ENCODE measurements around the gene PRXL2B.
"Not testable (repeated sequence)": the region's sequence is repeated elsewhere in the genome, so short reads cannot be mapped to it uniquely, and the experiment has no call there.

PRXL2B gene, protein sequence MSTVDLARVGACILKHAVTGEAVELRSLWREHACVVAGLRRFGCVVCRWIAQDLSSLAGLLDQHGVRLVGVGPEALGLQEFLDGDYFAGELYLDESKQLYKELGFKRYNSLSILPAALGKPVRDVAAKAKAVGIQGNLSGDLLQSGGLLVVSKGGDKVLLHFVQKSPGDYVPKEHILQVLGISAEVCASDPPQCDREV

DNA sequence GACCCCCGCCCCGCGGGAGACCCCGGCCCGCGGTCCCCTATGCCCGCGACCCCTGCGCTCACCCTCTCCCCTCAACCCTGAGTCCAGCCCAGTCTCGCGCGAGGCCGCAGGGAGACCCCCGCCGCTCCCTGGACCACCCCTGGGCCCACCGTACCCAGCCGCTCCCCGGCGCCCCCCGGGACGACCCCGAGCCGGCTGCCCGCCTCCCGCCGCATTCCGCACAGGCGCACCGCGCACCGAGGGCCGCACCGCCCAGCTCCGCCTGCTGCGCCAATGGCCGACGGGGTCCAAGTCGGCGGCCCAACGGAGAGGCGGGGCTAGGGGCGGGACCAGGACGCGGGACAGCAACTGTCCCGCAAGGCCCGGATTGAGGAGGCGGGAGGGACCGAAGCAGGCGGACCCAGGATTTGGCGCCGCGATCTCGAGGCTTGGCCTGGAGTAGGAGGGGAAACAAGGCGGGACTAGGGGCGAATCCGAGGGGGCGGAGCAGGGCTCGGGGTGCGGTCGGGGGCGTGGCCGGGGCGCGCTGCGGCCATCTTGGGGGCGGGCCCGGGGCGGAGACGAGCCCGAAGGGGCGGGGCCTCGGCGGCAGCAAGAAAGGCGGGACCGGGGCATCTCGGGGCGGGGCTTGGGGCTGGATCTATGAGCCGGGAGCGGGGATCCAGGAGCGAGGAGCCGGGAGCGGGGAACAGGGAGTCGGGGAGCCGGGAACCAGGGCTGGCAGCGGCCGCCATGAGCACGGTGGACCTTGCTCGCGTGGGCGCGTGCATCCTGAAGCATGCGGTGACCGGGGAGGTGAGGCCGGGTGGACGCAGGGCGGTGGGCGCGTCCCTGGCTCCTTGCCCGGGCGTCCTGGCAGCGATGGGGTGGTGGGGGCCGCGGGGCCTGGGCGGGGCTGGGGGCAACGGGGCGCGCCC, at the start of gene PRXL2B:
PRXL2B (plus strand) TSS at position 624 of the 917 bp plus-strand sequence; CDS start at position 733, 109 bp downstream.
- peak; percentile 99 for DNase-seq

DNA sequence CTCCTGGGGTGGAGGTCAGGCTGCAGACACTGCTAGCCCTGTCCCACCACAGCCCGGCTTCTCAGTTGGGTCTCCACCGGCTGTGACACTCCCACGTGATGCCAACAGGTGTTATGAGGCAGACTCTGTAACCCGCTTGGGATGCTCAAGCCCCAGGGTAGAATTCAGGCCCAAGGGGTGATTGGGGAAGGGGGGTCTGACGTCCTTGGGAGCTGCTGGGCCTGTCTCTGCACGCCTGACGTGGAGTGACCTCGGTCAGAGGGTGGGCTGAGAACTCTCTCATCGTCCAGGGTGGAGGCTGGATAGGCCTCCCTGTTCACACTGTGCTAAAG, 48.8 kb upstream of the PRXL2B start:
- no peak for DNase-seq

DNA sequence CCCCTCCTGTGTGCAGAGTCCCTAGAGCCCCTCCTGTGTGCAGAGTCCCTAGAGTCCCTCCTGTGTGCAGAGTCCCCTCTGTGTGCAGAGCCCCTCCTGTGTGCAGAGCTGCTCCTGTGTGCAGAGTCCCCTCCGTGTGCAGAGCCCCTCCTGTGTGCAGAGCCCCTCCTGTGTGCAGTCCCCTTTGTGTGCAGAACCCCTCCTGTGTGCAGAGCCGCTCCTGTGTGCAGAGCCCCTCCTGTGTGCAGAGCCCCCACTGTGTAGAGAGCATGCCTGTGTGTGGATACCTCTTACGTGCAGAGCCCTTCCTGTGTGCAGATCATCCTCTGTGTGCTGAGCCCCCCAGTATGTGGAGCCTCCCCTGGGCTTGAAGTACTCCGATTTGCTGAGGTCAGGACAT, 48.2 kb upstream of the PRXL2B start:
- no peak for DNase-seq

DNA sequence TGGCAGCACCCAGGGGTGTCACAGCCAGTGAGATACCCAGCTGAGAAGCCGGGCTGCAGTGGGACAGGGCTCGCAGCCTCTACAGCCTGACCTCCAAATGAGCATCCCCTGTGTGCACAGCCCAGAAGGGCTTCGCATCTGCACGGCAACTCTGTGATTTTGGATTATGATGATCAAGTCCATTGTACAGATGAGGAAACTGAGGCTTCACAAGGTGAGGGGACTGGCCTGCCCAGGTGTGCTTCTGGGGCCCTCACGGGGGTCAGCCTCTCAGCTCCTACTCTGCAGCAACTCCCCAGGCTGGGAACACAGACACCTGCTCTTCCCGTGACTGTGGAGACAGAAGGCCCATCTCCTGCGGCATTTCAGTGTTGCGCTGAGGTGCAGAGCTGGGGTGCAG, 47.7 kb upstream of the PRXL2B start:
- DNase-seq: no peak

DNA sequence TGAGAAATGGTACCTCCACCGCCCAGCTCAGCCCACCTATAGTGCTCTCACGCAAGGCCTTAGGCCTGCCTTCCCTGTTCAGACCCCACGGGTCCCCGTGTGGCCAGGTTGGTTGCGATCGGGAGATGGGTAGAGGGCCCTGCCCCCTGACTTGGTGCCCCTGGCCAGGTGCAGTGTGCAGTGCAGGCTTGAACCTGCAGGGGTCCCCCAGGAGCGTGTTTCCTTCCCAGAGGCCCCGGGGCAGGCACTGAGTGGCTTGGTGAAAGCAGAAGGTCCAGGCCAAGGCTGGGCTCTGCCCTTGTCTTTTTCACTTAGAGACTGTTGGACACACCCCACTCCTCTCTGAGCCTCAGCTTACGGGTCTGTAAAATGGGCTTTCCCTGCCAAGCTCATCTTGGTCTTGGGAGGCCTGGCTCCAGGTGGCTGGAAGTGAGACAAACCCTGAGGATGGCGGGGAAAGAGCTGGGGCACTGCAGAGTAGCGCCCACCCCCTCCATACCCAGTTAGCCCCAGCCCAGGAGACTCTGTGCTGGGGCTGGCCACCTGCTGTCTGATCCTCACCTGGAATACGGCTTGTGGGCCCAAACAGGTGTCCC, 47.2 kb upstream of the PRXL2B start:
- DNase-seq: no peak

DNA sequence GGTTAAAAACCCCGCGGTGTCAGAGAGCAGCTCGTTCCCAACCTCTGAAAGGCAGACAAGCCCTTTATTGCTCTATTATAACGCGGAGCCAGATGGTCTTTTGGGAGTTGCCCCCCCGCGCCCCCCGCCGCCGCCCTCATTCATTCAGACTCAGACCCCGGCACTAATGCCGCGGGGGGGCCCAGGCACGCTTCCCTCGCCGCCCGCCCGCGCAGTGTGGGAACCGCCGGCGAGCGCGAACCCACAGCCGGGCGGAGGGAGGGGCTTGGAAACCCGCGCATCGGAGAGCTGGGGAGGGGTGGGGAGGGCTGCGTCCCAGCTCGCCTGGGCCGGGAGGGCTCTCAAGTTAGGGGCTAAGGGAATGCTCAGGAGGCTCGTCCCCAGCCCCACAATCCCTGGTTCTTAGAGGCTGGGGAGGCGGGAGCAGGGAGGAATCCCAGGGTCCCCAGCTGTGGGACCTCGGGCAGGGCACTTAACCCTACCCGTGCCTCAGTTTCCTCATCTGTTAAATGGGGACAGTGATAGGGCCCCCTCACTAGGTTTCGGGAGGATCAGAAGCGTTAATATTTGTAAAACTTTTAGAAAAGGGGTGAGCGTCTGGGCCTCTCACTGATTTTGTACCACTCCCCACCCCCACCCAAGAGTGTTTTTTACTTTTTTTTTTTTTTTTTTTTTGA, 45.6 kb upstream of the PRXL2B start:
- DNase-seq: peak; percentile 33

DNA sequence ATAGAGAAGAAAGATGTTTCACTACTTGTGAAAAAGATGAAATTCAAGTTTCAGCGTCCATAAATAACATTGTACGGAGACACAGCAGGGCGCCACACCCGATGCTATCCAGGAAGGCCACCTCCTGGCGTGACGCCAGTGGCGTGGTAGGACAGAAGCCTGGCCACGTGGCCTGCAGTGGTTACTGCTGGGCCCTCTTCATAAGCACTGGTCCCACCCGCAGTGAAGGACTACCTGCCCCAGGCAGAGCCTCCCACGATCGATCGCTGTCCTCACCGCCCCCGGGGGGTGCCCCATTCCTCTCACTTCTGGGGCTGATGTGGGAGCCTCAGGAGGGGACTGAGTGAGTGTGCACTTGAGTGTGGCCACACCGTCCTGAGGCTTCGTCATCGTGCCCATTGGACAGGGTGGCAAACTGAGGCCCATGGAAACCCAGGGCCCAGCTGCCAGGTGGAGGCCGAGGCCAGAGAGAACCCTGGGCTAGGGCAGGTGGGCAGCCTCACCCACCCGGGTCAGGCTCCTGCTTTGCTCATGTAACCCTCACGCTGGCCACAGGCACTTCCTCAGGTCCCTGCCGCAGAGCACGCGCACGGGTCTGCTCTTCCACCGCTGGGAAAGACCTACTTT, 44.8 kb upstream of the PRXL2B start:
- no peak for DNase-seq

DNA sequence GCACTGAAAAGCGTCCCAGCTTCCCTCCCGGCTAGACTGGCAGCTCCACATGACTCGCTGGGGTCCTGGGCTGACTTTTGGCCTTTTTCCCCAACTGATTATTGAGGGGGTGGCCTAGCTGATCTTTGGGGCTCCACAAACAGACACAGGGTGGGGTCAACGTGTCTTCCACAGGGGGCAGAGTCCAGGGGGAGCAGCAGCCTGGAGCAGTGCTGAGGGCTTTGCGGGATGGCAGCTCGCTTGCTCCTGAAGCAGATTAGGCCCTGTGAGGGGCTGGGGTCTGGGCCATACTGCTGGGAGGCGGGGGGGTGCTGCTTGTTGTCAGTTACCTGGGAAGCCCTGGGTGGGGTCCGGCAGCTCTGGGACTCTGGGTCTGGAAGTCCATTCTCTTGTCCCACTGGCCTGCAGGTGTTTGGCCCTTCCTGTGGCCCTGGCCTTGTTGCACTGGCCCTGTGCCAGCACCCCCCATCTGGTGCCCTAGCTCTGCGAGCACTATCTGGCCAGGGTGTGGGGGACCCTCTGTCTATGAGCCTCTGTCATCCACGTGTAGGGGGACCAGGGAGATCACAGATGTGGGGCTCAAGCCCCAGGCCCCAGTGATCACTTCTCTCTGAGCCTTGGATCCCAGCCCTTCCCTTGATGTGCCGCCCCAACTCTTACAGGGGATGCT, 44.2 kb upstream of the PRXL2B start:
- no peak for DNase-seq

DNA sequence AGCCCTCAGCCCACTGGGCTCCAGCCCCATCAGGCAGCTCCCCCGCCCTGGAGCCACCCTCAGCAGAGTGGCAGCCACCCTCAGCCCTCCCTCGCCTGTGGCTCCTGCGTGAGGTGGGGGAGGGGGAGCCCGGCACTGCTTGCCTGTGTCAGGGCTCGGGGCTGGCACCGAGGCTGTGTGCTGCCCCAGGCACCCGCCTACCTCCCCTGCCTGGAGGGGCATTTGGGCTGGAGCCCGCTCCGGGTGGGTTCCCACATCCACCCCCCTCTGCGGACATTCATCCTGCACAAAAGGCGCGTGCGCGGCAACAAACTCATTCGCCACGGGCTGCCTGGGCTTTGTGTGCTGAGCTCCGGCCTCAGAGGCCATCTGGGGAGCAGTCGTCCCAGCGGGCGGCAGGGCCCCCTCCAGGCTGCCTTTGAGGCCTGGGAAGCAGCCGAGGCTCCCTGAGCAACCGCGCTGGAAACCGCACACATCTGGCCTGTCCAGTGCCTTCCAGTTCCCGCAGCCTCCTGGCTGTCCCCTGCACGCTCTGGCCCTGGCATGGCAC, 43.0 kb upstream of the PRXL2B start:
- DNase-seq: no peak

DNA sequence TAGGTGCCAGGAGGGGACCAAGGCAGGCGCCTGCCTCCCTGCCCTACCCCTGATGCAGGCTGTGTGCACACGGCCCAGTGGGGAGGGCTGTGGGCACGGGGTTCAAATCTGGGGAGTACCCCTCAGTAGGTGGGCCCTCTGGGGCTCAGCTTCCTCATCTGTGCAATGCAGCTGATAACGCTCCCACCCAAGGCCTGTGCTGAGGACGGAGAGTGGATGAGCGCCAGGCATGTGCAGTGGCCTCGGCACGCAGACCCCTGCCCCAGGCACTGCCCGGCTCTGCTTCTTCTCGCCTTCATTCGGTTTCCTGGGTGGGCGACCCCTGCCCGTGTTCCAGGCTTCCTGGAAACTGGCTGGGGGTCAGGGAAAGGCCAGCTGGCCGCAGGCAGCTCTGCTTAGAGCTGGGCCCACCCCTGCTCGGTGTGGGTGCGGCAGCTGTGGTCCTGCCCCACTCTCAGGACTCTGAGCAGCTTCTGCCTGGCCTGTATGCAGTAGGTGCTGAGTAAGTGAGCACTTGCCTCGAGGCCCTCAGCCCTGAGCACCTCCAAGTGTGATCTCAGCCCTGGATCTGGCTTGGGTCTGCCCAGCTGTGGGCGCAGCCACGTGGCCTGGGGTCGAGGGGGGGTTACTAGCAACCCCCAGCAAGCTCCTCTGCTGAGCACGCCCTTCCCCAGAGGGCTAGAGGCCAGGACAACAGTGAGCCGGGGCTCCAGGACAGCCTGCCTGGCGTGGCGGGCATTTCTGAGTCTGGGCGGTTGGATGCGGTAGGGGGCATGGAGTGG, 42.3 kb upstream of the PRXL2B start:
- DNase-seq: no peak

DNA sequence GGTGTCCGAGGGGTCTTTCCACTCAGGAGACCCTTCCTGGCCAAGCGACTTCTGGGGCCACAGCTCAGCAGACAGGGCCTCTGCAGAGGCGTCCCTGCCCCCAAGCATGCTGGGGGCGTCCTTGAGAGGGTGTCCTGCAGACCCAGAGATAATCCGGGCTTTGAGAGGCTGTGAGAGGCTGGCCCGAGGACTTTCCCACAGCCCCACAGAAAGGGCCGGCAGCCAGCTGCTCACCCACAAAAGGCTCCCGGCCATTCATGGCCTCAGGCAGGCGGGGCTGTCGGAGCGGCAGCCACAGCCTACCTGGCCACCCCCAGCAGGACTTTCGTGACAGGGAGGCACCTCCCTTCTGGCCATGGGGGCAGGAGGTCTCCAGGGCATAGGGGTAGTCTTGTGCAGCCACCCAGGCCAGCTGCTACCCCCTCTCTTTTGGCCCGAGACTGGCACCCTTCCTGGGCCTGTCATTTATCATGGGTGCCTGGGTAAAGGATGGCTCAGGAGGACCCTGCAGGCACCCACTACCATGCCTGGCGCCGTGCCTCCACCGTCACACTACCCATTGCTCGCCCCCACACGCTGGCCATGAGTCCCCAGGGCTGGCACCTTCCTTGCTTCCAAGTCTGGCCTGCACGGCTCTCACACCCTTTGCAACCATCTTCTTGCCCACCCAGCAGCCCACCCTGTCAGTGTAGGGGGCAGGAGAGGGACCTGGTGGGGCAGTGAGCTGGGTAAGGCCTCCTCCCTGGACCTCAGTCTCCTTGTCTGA, 41.5 kb upstream of the PRXL2B start:
- no peak for DNase-seq

DNA sequence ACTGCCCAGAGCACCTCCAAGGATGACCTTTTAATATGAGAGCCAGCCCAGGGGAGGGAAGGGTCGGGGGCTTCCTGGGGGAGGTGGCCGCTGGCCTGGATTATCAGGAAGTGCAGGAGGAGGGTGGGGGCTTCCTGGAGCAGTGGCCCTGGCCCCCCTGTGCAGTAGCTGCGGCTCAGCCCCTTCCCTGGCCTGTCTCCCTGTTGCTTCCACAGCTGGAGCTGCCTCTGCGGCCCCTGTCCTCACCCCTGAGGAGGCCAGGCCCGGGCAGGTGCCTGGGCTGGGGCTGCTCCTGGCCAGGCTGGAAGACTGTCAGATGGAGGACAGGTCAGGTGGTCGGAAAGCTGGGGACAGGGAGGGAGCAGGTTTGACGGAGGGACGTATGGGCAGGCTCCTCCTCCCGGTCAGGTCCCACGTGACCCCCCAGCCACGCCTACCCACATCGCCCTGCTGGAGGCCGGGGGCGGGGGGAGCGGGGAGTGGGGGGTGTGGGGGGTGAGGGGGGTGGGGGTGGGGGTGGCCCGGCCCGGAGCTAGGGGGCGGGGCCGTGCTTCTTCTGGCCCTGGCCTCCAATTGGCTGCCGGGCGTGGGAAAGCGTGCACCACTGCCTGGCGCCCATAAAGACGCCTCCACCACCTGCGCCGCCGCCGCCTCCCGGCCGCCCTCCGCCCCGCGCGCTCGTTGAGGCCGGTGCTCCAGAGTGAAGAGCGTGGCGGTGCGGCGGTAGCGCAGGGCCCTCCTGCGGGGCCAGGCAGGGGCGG, 40.6 kb upstream of the PRXL2B start:
- DNase-seq: peak; percentile 80

DNA sequence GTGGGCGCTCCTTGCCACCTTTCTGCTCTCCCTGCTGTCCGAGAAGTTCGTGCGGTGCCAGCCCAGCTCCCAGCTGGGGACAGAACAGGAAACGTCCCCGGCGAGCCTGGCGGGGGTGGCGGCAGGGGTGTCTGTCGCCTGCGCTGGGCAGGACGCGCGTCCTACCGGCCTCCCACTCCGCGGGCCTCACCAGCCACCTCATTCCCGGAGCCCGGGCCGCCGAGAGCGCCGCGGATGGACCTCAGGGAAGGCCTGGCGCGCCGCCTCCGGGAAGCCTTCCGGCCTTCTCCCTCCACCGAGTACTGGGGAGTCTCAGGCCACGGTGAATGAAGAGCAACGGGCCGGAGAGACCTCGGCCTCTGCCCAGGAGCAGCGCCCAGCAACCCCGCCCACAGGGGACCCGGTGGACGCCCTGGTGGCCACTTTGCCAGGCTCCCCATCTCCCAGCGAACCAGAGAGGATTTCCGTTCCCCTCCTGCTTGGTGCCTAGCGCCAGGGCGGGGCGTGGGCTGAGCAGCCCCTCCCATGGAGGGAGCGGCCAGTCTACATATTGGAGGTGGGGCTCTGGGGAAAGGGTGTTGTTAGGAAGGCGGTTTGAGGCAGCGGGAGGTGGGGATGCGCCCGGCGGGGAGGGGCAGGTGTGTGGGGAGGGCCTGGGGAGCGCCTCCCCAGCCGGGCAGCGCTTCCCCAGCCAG, 39.9 kb upstream of the PRXL2B start:
- DNase-seq: peak; percentile 72

DNA sequence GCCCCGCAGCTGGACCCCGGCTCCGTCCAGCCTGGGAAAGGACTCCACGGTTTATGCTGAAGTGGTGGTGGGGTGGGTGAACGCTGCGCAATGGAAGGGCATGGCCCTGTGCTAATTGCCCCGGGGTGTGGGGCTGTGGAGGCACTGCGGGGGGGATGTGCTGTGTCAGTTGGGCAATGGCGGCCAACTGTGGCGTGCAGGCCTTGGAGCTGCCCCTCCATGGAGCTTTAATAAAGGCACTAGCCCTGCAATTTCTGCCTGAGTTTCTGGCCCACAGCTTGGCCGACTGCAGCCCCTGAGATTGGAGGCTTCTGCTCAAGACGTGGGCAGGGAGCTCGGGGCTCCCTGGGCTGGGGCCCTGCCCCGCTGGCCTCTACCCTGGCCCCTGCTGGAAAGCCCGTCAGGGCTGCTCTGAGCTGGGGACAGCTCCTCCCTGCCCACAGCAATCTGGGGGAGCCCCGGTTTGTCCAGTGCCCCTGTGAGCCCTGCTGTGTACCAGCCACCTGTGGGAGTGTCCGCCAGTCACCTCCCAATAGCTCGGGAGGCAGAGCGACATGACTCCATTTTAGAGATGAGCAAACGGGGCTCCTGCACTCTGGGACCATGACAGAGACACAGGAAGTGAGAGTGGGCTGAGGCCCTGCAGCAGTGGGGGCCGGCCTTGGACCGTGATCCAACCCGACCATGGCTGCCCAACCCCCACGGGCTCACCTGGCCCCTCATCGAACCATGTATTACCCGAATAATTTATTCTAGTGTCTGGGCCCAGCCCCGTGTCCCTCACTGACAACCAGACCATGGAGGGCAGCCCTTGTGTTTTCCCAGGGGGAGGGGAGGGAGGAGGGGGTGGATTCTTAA, 39.1 kb upstream of the PRXL2B start:
- DNase-seq: peak; percentile 34

DNA sequence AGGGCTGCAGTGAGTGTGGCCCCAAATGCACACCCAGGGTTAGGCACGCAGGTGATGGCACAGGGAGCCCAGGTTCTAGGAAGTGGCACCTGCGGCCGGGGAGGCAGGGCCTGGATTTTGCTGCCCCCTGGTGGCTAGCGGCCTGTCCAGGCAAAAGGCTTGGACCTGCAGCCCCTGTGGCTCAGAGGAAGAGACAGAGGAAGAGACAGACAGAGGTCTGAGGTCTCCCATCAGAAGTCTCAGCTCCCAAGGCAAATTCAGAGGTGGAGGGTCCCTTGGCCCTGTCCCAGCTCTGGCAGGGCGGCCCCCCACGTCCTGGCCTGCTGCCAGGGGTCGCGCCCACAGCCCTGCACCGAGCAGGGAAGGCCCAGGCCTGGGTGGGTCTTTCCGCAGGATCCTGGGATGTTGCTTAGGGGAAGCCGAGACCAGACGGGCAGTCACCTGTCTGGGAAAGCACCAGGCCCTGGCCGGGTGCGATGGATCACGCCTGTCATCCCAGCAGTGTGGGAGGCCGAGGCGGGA, 38.4 kb upstream of the PRXL2B start:
- peak; percentile 84 for DNase-seq

DNA sequence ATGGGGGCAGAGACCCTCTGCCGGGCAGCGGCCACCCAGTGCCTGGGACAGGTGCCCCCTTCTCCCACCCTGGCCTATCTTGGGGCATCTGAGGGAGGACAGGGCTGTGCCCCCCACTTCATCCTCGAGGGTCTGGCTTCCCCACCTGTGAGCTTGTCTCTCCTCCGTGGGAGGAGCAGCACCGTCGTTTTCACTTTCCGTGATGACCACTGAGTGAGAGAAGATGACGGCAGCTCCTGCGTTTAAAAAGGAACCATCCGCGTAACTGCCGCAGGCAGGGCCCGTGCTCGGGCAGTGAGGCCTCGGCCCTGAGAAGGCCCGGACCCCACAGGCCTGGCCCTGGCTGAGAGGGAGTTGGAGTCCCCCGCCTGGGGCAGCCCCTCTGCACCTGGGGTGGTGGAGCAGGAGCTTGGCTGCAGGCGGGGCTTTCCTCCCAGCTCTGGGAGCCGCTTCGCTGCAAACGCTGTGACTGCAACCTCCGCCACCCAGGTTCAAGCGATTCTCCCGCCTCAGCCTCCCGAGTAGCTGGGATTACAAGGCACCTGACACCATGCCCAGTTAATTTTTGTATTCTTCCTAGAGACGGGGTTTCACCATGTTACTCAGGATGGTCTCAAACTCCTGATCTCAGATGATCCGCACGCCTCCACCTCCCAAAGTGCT, 37.1 kb upstream of the PRXL2B start:
- DNase-seq: not testable (repeated sequence)

DNA sequence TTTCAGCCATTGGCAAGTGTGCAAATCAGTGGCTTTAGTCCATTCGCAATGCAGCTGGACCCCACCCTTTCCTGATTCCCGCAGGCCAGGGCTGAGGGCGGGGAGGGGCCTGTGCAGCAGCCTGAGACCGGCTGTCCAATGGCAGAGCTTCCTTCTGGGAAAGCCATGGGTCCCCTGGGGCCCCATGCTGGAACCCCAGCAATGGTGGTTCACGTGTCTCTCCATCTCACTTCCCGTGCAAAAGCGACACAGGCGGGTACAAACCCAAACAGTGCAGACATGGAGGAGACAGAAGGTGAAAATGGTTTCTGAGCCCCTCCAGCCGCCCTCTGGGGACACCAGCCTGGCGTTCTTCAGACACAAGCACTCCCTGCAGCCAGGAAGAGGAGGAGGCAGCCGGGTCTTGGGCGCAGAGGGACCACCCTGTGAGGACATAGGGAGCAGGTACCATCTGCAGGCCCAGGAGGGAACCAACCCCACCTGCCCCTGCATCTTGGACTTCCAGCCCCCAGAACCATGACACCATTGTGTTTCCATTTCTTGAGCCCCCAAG, 36.2 kb upstream of the PRXL2B start:
- not testable (repeated sequence) for DNase-seq

Data from stimulated activated CD4-positive, alpha-beta T cell treated with anti-CD3 and anti-CD28 coated beads, Interleukin-12 subunit alpha, Interleukin-12 subunit beta, amount 100 ng/mL, for 4 hours (primary cell).